Neural crest cell (in vitro differentiated cells): Measurements from ENCODE around the gene IRAK1. TPM values are rescaled to one million over a fixed set of nuclear protein-coding genes. Genes with fewer than 3 reads are reported as not detected.
A peak's percentile ranks its signal among the peaks of the same experiment; 100 is the strongest.

Experiments used
- DNase-seq: peaks from one replicate; pipeline ENCODE4 v3.0.0; 2021; ENCODE audit warnings: low read depth, mixed read lengths, low spot score
- H3K27ac Mint-ChIP-seq: one replicate; pipeline ENCODE4 v1.8.0; 2021; ENCODE audit warnings: mild to moderate bottlenecking, mixed read lengths; ENCODE audit not compliant: unreplicated experiment
- H3K27me3 Mint-ChIP-seq: 2 replicates; pipeline ENCODE4 v1.8.0; 2021; ENCODE audit warnings: low read depth, mild to moderate bottlenecking, mixed read lengths
- H3K36me3 Mint-ChIP-seq: 2 replicates; pipeline ENCODE4 v1.8.0; 2021; ENCODE audit warnings: low read depth, mild to moderate bottlenecking, mixed read lengths
- H3K4me1 Mint-ChIP-seq: 2 replicates; pipeline ENCODE4 v1.8.0; 2021; ENCODE audit warnings: mixed read lengths
- H3K4me3 Mint-ChIP-seq: one replicate; pipeline ENCODE4 v1.8.0; 2021; ENCODE audit warnings: mild to moderate bottlenecking, mixed read lengths
- H3K9me3 Mint-ChIP-seq: 2 replicates; pipeline ENCODE4 v1.8.0; 2021; ENCODE audit warnings: mixed read lengths
- total RNA-seq: library from RNA; stranded (reverse); gene quantifications from 2 replicates; pipeline ENCODE4 v1.2.1, GENCODE V29; 2021
- TF ChIP-seq, protein P1 (sequence below): fragments of 200-600 bp; sonication (generic); conservative IDR thresholded peaks from 2 replicates; pipeline ENCODE4 v1.5.0; 2021; ENCODE audit warnings: antibody characterized with exemption, mild to moderate bottlenecking

Gene IRAK1
- total RNA-seq, 1 donor from 2014 or later = 127 TPM

DNA sequence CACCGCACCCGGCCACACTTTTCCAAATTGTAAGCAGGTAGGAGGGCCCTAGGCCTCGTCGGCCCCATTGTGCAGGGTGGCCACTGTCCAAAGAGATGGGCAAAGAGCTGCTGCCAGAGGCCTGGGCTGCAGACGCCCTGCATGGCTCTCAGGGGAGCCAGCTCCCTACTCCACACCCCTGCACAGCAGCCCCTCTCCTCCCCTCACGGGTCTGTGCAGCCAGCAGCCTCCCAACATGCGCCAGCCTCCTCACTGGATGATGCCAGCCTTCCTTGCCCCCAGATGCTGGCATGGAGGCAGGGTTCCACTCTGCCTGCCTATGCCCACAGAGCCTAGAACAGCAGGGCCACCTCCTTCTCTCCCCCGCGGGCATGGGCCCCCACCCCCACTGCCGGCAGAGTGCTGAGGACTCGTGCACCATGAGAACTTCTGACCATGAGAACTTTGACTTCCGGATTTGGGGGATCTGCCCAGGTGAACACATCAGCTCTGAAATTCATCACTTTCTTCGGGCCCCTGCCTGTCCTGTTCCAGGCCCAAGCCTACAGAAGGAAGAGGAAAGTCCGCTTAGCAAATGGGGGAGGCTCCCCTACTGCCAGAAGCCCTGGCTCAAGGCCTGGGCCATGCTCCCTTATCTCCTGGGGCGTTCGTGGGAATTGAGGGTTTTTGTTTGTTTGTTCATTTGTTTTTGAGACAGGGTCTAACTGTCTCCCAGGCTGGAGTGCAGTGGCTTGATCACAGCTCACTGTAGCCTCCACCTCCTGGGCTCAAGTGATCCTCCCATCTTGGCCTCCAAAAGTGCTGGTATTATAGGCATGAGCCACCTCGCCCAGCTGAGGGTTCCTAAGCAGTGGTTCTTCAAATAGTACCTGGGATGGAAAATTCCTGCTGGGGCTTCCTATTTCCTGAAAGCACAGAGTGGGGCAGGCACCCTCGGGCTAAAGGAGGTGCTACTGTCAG, 8.0 kb downstream of the IRAK1 start:
- H3K9me3 Mint-ChIP-seq = no peaks in the 10 kb centered on the region
- H3K4me3 Mint-ChIP-seq = no peak overlapping the region
- H3K36me3 Mint-ChIP-seq = peaks cover 9% of the 10 kb centered on the region
- H3K27me3 Mint-ChIP-seq = peaks cover 3% of the 10 kb centered on the region
- no peak for DNase-seq
- TF ChIP-seq, protein P1, sequence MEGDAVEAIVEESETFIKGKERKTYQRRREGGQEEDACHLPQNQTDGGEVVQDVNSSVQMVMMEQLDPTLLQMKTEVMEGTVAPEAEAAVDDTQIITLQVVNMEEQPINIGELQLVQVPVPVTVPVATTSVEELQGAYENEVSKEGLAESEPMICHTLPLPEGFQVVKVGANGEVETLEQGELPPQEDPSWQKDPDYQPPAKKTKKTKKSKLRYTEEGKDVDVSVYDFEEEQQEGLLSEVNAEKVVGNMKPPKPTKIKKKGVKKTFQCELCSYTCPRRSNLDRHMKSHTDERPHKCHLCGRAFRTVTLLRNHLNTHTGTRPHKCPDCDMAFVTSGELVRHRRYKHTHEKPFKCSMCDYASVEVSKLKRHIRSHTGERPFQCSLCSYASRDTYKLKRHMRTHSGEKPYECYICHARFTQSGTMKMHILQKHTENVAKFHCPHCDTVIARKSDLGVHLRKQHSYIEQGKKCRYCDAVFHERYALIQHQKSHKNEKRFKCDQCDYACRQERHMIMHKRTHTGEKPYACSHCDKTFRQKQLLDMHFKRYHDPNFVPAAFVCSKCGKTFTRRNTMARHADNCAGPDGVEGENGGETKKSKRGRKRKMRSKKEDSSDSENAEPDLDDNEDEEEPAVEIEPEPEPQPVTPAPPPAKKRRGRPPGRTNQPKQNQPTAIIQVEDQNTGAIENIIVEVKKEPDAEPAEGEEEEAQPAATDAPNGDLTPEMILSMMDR = no peak
- peaks cover 9% of the 10 kb centered on the region for H3K4me1 Mint-ChIP-seq
- no peak overlapping the region for H3K27ac Mint-ChIP-seq

DNA sequence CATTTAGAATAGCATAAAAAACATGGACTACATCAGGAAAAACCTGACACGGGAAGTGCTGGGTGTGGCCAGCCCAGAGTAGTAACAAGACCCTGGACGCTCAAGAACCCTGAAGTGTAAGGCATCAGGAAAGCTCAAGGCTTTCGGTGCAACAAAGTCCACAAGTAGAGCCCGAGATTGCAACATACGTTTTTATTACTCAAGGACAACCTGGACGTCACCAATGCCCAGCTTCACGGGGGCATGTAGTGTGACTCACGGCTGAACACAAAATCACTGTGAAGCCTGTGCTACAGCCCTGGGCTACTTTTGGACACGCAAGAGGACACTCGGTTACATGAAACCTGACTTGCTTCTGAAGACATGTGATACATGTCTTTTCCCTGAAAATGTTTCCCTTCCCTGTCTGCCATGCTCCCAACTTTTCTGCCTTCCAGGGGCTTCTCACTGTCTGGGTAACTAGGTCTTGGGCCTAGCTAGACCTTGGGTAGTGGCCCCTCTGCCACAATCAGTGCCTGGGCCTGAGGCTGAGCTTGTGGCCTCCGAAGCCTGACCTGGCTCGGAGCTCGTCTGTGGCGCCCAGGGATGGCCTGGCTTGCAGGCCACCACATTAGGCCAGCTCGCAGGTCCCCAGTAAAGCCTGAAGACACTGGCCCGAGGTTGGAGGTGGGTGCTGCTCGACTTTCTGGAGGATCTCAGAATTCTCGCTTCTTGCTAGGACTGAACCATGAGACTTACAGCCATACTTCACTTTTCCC, 9.2 kb downstream of the IRAK1 start:
- Mint-ChIP-seq H3K27me3 (peaks cover 3% of the 10 kb centered on the region), H3K9me3 (no peaks in the 10 kb centered on the region), H3K4me3 (peak overlapping the region; percentile 24), H3K36me3 (peaks cover 9% of the 10 kb centered on the region), H3K4me1 (peaks cover 9% of the 10 kb centered on the region), H3K27ac (no peak overlapping the region)
- DNase-seq = no peak
- TF ChIP-seq, protein P1 = no peak

DNA sequence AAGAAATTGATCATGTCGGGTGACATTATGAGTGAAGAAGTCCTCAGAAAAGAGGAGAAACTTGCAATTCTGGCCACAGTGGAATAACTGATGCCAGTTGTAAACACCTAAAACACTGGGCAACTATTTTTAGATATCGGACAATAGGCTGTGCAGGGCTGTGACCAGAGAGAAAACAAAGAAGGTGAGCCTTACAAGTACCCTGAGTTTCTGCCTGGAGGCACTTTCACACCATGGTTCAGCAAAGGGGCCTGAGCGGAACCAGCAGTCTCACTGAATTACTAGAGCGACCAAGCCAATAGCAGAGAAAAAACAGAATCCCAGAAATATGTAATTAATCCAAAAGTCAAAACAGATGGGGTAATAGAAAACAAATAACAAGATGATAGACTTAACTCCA, 11.2 kb downstream of the IRAK1 start:
- Mint-ChIP-seq H3K27ac (no peak overlapping the region), H3K4me3 (no peak overlapping the region), H3K36me3 (peaks cover 11% of the 10 kb centered on the region), H3K9me3 (no peaks in the 10 kb centered on the region), H3K4me1 (peaks cover 18% of the 10 kb centered on the region), H3K27me3 (peaks cover under 1% of the 10 kb centered on the region)
- DNase-seq = no peak
- TF ChIP-seq, protein P1 = no peak

DNA sequence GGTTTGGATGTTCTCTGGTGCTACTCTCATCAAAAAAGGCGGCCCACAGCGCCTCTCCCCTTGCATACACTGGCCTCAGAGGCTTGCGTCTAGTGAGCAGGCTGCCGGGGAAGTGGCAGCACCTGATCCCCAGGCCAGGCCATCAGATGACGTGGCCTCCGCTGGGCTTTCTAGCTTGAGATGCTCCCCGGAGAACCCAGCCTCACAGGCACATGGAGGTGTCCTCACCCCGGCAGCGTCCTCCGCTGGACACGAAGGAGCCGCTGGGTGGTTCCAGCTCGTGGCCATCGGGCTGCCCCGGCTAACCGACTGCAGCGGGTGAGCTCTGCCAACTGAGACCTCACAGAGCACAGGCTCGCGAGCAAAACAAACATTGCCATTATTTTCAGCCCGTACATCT, 12.8 kb downstream of the IRAK1 start:
- peaks cover 25% of the 10 kb centered on the region for H3K4me1 Mint-ChIP-seq
- H3K27me3 Mint-ChIP-seq = no peaks in the 10 kb centered on the region
- H3K4me3 Mint-ChIP-seq = no peak overlapping the region

DNA sequence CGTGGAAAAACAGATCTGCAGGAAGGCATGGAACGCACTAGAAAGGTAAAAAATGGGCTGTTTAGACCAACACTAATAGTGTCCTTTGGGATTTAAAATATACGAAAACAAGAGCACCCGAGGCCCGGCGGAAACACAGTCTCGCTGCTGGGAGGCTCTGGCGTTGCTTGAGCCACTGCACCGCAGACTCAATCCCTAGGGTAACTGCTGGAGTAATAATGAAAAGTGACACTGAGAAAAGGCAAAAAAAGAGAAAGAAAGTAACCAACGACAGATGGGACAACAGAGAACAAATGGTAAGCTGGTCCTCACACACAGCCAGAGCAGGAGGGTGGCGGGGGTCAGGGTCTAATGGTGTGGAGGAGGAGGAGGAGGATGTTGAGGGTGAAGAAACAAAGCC, 15.4 kb downstream of the IRAK1 start:
- no peak overlapping the region for H3K27ac Mint-ChIP-seq
- peak overlapping the region; percentile 24 for H3K4me3 Mint-ChIP-seq
- DNase-seq = no peak
- peaks cover 3% of the 10 kb centered on the region for H3K9me3 Mint-ChIP-seq
- H3K27me3 Mint-ChIP-seq = no peaks in the 10 kb centered on the region
- TF ChIP-seq, protein P1 = no peak
- H3K4me1 Mint-ChIP-seq = peaks cover 33% of the 10 kb centered on the region
- peaks cover 15% of the 10 kb centered on the region for H3K36me3 Mint-ChIP-seq

More for the DNA sequence above, 12.8 kb downstream of the IRAK1 start:
- DNase-seq = no peak
- TF ChIP-seq, protein P1 = no peak
- H3K36me3 Mint-ChIP-seq = peaks cover 13% of the 10 kb centered on the region
- H3K27ac Mint-ChIP-seq = no peak overlapping the region
- no peaks in the 10 kb centered on the region for H3K9me3 Mint-ChIP-seq
